GOT3 (cell line): ENCODE measurements around the gene DGKQ.

Experiments used
- DNase-seq: peaks from one replicate; lab custom pipeline; 2025; ENCODE audit warnings: mixed read lengths; lab: John Stamatoyannopoulos, UW

DGKQ gene

DNA sequence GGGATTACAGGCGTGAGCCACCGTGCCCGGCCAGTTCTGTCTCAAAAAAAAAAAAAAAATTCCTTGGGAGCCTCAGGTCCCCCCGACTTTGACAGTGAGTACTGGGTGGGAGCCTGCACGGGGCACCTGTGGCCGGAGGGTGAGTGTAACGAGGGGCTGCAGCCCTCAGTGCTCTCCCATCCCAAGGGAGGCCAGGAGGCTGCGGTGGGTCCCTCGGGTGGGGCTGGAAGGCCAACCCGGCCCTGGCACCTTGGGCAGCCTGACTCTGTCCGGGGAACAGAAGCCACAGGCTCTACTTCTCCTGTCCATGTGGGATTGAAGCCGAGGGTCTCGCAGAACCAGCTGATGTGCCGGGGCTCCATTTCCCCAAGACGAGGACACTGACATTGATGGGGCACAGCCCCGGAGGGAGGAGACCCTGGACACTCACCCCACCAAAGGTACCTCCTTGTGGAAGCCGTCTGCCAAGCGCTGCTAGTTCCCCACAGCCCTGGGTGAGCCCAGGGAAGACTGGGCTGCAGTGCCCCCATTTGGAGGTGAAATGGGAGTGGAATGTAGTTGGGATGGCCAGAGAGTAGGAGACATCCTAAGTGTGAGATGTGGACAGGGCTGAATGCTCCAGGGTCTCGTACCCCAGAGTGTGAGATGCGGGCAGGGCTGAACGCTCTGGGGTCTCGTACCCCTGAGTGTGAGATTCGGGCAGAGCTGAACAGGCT lies 22.1 kb upstream of the DGKQ start:
- DNase-seq, result no peak

- no peak for DNase-seq
Observed at GRCh38 chr4:993111-994029, 20.0 kb upstream of the DGKQ start, which contains the start of gene SLC26A1. Gene SLC26A1 (minus strand): TSS chr4:993404. CDS start chr4:991703, 1,701 bp downstream.

GRCh38 chr4:992297-993110 lies 19.1 kb upstream of the DGKQ start:
- DNase-seq, result no peak

DNA sequence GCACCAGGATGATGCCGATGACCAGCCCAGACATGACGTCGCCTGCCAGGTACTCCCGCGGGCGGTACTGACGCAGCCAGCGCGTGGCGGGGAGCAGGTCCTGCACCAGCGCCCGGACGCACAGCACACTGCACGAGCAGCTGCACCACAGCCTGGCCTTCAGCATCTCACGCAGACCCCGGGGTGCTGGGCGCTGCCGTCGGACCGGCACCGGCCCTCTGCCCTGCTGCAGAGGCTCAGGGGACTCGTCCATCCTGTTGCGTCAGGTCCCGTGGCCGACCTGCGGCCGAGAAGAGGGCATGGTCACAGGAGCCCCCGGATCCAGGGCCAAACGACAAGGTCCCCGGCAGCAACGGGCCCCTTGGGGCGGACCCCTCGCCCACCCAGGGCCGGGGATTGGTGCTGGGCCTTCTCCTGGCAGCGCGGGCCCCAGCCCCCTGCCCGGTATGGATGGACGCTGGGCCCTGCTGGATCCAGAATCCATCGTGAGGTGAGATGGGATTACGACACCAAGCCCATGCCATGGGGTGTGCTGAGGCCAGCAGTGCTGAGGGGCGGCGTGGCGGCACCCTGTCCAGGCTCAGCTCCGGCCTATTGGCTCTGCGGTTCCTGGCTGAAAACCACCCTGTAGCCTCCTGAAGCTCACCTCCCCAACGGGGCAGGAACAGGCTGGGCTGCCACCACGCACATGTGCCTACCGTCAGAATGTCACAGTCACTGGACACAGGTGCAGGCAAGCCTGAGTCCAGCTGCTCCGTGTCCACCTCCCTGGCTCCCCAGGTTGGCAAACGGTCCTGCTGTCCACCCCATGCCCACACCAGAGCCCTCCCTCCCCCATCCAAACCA lies 18.3 kb upstream of the DGKQ start:
- DNase-seq, result no peak

- no peak for DNase-seq
Observed at GRCh38 chr4:990746-991367, 17.5 kb upstream of the DGKQ start.

DNA sequence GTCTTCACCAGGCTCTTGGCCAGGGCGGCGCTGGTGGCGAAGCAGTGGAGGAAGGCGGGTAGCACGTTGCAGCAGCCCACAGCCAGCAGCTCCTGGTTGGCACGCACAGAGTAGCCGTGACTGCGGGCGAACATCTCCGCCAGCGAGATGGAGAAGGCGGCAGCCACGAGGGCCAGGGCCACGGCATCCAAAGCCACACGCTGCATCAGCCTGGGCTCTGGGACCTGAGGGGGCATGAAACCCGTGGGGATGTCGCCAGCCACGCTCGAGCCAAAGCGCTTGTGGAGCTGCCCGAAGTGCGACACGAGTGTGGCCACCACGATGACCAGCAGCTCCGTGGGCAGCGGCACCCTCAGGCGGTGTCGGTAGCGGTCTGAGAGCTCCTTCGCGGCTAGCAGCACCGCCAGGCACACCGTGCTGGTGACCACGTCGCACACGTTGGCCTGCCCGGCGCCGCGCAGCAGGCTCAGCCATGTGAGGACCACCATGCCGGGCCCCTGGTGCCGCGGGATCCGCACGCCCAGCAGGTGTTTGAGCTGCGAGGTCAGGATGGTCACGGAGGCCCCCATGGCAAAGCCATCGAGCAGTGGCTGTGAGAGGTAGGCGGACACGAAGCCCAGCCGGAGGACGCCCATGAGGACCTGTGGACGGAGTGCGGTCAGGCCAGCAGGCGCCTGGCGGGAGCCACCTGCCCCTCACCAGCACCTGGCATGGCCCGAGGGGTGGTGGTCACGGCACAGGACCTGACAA lies 16.5 kb upstream of the DGKQ start:
- DNase-seq, result no peak

DNA sequence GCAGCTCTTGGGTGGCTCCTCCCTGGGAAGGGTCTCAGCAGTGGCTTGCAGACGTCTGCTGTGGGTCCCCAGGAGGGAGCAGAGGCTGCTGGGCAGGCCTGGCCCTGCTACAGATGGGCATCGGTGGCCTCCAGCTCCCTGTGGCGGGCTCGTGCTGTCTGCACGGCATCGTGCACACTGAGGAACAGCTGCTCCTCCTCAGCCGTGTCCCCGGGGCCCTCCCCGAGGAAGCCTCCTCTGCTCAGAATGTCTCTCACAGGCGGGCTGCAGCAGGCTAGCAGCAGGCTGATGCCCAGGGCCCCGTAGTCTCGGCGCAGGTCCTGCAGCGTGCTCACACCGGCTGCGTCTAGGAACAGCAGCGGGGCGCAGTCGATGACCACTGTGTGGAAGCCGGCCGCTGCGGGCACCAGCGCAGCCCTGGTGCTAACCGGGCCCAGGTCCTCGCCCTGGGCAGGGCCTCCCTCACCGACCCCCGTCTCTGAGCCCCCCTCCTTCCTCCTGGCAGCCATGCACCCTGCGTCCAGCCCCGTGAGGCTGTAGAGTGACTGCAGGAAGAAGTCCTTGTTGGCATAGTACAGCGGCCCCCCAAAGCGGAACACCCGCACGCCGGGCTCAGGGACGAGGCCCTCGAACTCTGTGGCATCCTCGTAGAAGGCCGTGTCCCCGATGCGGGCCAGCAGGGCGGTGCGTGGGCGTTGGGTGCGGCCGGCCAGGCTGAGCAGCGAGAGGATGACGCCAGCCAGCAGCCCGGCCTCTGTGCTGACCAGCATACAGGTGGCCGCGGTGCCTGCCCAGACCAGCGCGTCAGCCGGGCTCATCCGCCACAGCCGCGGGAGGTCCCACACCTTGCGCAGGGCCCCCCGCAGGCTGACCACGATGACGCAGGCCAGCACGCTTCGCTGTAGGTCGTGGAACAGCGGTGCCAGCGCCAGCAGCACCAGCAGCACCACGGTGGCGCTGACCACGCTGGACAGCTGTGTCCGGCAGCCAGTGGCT lies 15.7 kb upstream of the DGKQ start:
- DNase-seq, result no peak

DNA sequence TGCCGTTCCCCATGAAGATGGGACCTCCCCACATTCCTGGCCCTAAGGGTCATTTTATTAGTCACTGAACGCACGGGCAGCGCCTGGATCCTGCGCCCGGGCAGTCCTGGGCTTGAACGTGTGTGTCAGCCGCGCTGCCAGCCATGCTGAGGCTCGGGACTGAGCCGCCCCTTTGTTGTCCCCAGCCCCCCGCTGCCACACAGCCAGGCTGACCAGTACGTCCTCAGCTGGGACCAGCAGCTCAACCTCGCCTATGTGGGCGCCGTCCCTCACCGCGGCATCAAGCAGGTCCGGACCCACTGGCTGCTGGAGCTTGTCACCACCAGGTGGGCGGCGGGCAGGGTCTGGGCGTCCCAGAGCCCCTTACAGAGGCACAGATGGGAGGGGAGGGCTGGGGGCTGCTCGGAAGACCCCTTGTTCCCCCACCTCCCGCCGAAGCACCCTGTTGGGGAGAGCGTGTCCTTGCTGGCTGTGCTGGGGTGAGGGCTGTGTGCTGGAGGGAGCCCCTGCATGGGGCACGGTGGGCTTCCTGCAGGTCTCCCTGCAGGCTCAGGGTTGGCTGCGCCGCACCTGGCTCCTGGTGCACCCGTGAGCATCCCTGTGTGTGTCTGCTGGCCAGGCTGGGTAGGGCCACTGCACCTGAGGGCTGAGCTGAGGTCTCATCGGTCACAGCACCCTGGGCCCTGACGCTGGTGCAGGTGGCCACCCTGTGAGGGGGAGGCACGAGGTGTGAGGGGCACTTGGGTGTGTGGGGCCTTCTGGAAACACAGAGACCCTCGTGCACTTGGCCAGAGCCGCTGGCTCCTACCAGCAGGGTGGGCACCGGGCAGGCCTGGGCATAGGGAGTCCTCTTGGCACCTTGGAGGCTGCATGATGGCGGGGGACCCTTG lies 14.5 kb upstream of the DGKQ start:
- DNase-seq, result no peak

- DNase-seq, result peak; percentile 22
Observed at GRCh38 chr4:986879-987623, 13.7 kb upstream of the DGKQ start, which contains the start of gene IDUA. Gene IDUA (plus strand): TSS chr4:987044. CDS start chr4:987085, 41 bp downstream.

DNA sequence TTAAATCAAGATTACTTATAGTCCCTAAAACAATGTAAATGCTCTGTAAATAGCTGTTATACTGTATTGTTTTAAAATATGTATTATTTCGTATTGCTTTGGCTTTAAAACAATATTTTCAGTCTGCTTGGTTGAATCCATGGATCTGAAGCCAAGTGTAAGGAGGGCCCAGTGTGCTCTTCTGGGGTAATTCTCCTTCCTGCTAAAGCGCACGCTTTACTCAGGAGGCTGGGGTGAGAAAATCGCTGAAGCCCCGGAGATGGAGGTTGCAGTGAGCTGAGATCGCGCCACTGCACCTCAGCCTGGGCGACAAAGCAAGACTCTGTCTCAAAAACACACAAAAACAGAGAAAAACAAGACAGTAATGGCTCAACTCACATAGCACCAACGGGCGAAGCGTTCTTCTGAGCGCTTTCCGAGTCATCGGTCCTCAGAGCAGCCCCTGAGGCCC lies 13.1 kb upstream of the DGKQ start:
- DNase-seq, result no peak

- no peak for DNase-seq
Observed at GRCh38 chr4:985123-985830, 11.9 kb upstream of the DGKQ start.

- DNase-seq, result no peak
Observed at GRCh38 chr4:984336-985054, 11.1 kb upstream of the DGKQ start.

DNA sequence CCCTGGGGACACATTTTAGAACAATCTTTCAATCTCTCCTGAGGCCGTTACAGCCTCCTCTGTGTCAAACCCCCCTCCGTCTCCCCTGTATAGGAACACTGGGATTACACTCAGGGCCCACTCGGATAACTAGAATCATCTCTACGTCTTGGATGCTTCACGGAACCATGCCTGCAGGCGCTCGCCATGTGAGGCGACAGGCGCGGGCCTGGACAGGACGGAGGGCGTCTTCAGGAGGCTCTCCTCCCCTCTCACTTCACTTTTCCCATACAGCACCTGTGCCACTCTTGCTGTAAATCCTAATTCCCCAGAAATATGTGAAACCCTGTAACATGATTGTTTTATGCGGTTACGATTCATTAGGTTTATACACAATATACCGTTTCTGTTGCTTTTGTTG lies 9.4 kb upstream of the DGKQ start:
- no peak for DNase-seq

- DNase-seq, result no peak
Observed at GRCh38 chr4:982291-982690, 8.9 kb upstream of the DGKQ start.

DNA sequence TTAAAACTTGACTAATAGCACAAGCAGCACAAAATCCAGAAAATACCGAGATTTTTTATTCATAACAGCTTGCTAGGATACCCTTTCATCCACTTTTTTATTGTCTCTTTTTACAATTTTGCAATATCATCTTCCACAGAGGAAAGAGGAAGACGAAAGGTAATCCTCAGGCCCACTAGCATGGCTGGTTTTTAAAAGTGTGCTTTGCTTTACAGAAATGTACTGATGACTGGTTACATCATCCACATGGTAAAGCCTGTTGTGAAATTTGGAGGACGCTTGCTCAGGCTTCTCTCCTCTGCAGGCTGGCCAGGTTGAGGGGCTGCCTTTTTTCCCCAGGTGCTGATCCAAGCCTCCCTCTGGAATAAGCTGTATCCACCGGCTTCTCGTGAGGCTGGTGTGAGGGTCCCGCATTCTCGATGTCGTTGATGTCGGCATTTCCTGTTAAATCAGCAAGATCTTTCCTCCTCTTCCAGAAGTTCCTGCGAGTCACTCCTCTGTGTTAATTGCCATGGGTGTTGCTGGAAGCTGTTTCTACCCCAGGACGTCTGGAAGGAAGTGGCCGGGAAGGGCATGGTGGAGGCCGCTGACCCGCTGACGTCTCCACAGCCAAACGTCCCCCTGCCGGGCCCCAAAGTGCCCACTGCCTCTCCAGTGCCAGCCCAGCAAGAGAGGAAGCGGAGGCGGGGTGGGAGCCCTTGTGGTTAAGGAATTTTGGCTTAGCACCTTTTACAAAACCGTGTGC lies 5.8 kb upstream of the DGKQ start:
- no peak for DNase-seq
